Prostate gland (tissue), 2 donors: ENCODE data around the gene ASPDH.

Experiments
- CTCF ChIP-seq, 4 experiments: fragments of 200-600 bp in 2 of 4; fragments of 450-650 bp in 2 of 4; sonication (generic) in 2 of 4; IDR thresholded peaks; 1 replicate in 3 of 4; 2 replicates in 1 of 4; pipeline ENCODE4 v1.5.1; 2016 to 2019; ENCODE audit warnings: antibody characterized with exemption in 4 of 4, mild to moderate bottlenecking in 2 of 4, moderate library complexity in 2 of 4
- POLR2A ChIP-seq: fragments of 450-650 bp; IDR thresholded peaks from one replicate; pipeline ENCODE4 v1.6.1; 2016; ENCODE audit warnings: antibody characterized with exemption, mild to moderate bottlenecking
- POLR2AphosphoS5 ChIP-seq: sonication (generic); formaldehyde crosslinking; IDR thresholded peaks from one replicate; pipeline ENCODE4 v1.6.1; 2017; ENCODE audit warnings: antibody characterized with exemption

- TF ChIP-seq CTCF (IDR thresholded peaks at IDR 0.05) (no peak), POLR2AphosphoS5 (no peak), POLR2A (no peak)
These were observed 41.3 kb upstream of the ASPDH start for GRCh38 chr19:50555033-50555432.
